Heart left ventricle (tissue), 13 donors: Measurements from ENCODE around the gene MT1A.

Experiments
- CTCF ChIP-seq, 12 donors: fragments of 200-600 bp; sonication (generic) in 4 of 12; IDR thresholded peaks; one replicate each; pipeline versions ENCODE4 v1.5.0 to v1.8.0; 2018 to 2022; ENCODE audit warnings: antibody characterized with exemption in 12 of 12, mild to moderate bottlenecking in 5 of 12
- POLR2A ChIP-seq, 2 donors: fragments of 450-650 bp; IDR thresholded peaks; one replicate each; pipeline ENCODE4 v1.6.1; 2017; ENCODE audit warnings: antibody characterized with exemption in 2 of 2, mild to moderate bottlenecking in 2 of 2, moderate library complexity in 2 of 2
- donor health status: ischemic (EF 13 %, LVEDD 7.1; RV severe dilation, severe dysfunction).
- donor health status: DM: no; HTN: yes; CAD: no.
- donor health status: DM: no; HTN: no; CAD: no.
- donor health status: ischemic (EF 25% LVEDD 6.9; RV normal size, moderate dysfunction).
- donor health status: ischemic (EF 25% LVEDD 5.7; RV mildly dilated, moderate dysfunction).
- donor health status: ischemic (EF 35%, LVEDD 5.7; RV mildly dilated, moderate dysfunction).
- donor health status: nonischemic (EF 11% LVEDD 7.7; RV severe dilation, severe dysfunction).
- donor health status: DM: yes; HTN: yes; CAD: no.
- donor health status: PGD.
- donor health status: ischemic (EF 29% LVEDD 5.4; RV normal size, mild dysfunction).
- donor health status: nonischemic (EF 23%, LVEDD 6.1; RV moderate dilation, normal function).

DNA sequence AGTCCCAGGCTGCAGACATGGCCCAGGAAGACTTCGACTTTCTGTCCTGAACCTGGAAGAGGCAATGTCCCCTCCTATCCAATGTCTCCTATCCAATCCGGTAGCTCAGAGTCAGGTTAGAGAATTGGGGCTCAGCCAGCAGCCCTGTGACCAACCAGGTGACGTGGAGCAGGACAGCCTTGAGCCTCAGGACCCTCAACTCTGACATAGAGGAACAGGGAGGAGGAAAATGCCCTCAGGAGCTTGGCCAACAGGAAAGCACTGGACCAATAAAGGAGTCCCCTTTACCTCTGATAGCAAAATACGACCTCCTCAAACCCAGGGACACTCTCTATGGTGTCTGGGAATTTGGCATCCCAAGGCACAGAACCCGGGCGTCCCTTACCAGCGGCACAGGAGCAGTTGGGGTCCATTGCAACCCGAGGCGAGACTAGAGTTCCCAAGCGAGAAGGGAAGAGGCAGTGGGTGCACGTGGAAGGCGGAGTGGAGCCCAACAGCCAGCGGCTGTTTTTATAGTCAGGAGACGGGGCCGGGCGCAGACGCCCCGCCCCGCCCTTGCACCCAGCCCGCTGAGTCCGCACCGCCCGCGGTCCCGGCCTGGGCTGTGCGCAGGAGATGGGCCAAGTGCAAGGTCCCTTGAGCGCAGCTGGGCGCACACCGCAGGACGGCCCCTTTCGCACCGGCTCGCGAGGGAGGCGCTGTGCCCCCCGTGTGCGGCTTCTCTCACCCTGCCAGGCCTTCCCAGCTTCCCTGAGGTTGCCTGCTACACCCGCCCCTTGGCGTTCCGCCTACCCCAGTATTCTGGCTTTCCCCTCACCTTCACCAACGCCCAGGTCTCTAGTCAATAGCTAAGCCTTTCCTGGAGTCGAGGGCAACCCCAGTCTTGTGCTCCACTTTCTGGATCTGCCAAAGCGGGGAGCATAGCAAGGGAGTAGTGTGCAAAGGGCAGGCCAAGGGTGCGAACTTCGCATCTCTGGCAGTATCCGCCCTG is 29.4 kb downstream of the MT1A start, which contains the start of gene MT1G:
- no peak for TF ChIP-seq POLR2A (IDR thresholded peaks at IDR 0.05)
- TF ChIP-seq CTCF (IDR thresholded peaks at IDR 0.05): no peak
